ENCODE data around the gene SLBP.

Gene SLBP

GRCh38 chr4:1644891-1645657 is 67.0 kb downstream of the SLBP start:
- Histone ChIP-seq H3K9ac (ENCODE audit: low read length) (no peak overlapping the region), H3K4me3 (ENCODE audit: low read length) (no peak overlapping the region)

DNA sequence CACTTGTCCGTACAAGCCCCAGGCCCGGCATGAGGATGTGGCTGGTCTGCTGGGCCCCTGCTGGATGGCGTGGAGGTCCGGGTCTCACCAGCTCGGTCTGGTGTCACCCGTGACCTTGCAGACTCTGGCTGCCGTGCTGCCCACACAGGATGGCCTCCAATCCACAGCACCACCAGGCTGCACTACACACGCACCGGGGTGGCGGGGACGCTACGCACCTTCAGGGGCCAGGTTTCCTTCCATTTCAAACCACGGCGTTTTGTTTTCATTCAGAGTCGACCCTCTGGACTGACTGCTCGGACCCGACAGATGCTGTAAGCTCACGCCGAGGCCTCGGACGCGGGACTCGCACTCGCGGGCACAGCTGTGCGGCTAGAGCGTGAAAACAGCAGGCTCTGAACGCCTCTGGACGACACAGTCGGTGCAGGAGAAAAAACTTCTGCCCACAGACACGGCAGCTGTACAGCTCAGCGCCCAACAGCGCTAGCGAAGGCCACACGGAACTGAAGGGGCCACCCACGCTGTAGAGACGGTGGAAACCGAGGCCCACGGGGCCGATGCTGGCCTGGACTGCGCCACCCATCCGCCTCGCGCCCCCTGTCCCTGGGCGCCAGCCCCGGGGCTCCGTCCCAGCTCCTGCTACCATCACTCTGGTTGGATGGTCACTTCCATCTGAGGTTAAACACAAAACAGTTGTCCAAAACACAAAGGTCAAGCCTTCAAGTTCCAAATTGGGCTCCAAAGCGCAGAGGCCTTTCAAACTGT is 68.0 kb downstream of the SLBP start:
- no peaks in the 10 kb centered on the region for H3K36me3 ChIP-seq (ENCODE audit: control insufficient read depth, insufficient read depth, low read length)
- no peaks in the 10 kb centered on the region for H3K4me1 ChIP-seq (ENCODE audit: control insufficient read depth, insufficient read depth, low read length)
- H3K27me3 ChIP-seq (ENCODE audit: control insufficient read depth, insufficient read depth, low read length), result no peaks in the 10 kb centered on the region
- no peak overlapping the region for H3K4me3 ChIP-seq (ENCODE audit: low read length)
- no peak overlapping the region for H3K9ac ChIP-seq (ENCODE audit: low read length)
- H3K9me3 ChIP-seq (ENCODE audit: control insufficient read depth, low read length), result no peaks in the 10 kb centered on the region

More at GRCh38 chr4:1644891-1645657, 67.0 kb downstream of the SLBP start:
- no peaks in the 10 kb centered on the region for H3K4me1 ChIP-seq (ENCODE audit: control insufficient read depth, insufficient read depth, low read length)
- no peaks in the 10 kb centered on the region for H3K9me3 ChIP-seq (ENCODE audit: control insufficient read depth, low read length)
- no peaks in the 10 kb centered on the region for H3K36me3 ChIP-seq (ENCODE audit: control insufficient read depth, insufficient read depth, low read length)
- no peaks in the 10 kb centered on the region for H3K27me3 ChIP-seq (ENCODE audit: control insufficient read depth, insufficient read depth, low read length)

Data from mucosa of stomach (tissue), 1 donor.